ENCODE results near the gene UBE2F. TPM values are rescaled to one million over a fixed set of nuclear protein-coding genes. Genes with fewer than 3 reads are reported as not detected.

Gene UBE2F
- total and polyA plus RNA-seq, 2 of the 4 experiments (the other 2 are of a cell fraction): 44.6 to 59.8 TPM

- no TSS peak for BruUV-seq (replicated peaks)
- H2BK5ac ChIP-seq (ENCODE audit: low read depth, low read length, poor library complexity, severe bottlenecking): no peak overlapping the region
- peaks cover 5% of the 10 kb centered on the region; the same call in 1 of the 2 replicates for H3K27me3 ChIP-seq (ENCODE audit: control insufficient read depth, insufficient read depth, low read length)
- no peaks in the 10 kb centered on the region for H3K36me3 ChIP-seq (ENCODE audit: control insufficient read depth, insufficient read depth, low read length)
- DNase-seq (no peak), ATAC-seq (ENCODE audit: low read depth) (no peak)
- no peak overlapping the region for H2AFZ ChIP-seq (replicated peaks; ENCODE audit: low read length, poor library complexity)
- H2BK120ac ChIP-seq (ENCODE audit: low read depth, low read length): no peak overlapping the region
- no peak overlapping the region for H2BK20ac ChIP-seq (ENCODE audit: low read depth, low read length)
- 50% methylated on average over 2 of the region's 5 CpGs; no CpG with 5 or more reads in 1 of the 2 experiments for WGBS, 2 experiments (ENCODE audit: extremely low coverage in 2 of 2, insufficient read length in 1 of 2)
- TF ChIP-seq NFE2L2 (IDR thresholded peaks at IDR 0.05; ENCODE audit: low read depth, low read length): no peak
- no peak for TF ChIP-seq FOS (IDR thresholded peaks at IDR 0.05; ENCODE audit: low read depth, low read length)
- no peak for TF ChIP-seq BHLHE40 (IDR thresholded peaks at IDR 0.05; ENCODE audit: low read depth, low read length)
- no peak for TF ChIP-seq CTCF (conservative IDR thresholded peaks at IDR 0.05; ENCODE audit: low read depth, low read length)
- no peak for TF ChIP-seq SMC3 (IDR thresholded peaks at IDR 0.05; ENCODE audit: low read depth, low read length)
- no peak for TF ChIP-seq CEBPB (IDR thresholded peaks at IDR 0.05; ENCODE audit: low read depth, low read length)
- TF ChIP-seq RFX5 (IDR thresholded peaks at IDR 0.05; ENCODE audit: low read depth, low read length): no peak
- no peak for TF ChIP-seq MAFK (IDR thresholded peaks at IDR 0.05; ENCODE audit: low read depth, low read length)
- no peak for TF ChIP-seq POLR2A (IDR thresholded peaks at IDR 0.05; ENCODE audit: low read depth, low read length)
- TF ChIP-seq USF2 (IDR thresholded peaks at IDR 0.05; ENCODE audit: low read depth, low read length): no peak
- no peak for TF ChIP-seq RAD21 (IDR thresholded peaks at IDR 0.05; ENCODE audit: low read length)
- no peak for TF ChIP-seq RCOR1 (IDR thresholded peaks at IDR 0.05; ENCODE audit: insufficient replicate concordance, low read length)
- no peak for TF ChIP-seq MXI1 (IDR thresholded peaks at IDR 0.05; ENCODE audit: borderline replicate concordance, low read depth, low read length)
- no peak for TF ChIP-seq CHD1 (IDR thresholded peaks at IDR 0.05; ENCODE audit: low read depth, low read length)
- no peak for TF ChIP-seq MAZ (IDR thresholded peaks at IDR 0.05; ENCODE audit: borderline replicate concordance, low read depth, low read length)
- TF ChIP-seq ELK1 (IDR thresholded peaks at IDR 0.05; ENCODE audit: borderline replicate concordance, low read depth, low read length): no peak
- no peak overlapping the region for H3K27ac ChIP-seq (ENCODE audit: insufficient read depth, low read length)
- dilution Hi-C loops (cut with HindIII; ENCODE audit: low sequenced_read_pairs, unreplicated experiment): no loop called here
- no peaks in the 10 kb centered on the region for H4K20me1 ChIP-seq (ENCODE audit: insufficient read depth, low read length)
- no peak overlapping the region for H3K23ac ChIP-seq (ENCODE audit: low read depth, low read length)
- H3K9ac ChIP-seq (ENCODE audit: low read depth, low read length): no peak overlapping the region
- no peaks in the 10 kb centered on the region for H3K4me1 ChIP-seq (ENCODE audit: control insufficient read depth, insufficient read depth, low read length)
- in situ Hi-C loops (cut with MboI; ENCODE audit: low sequenced_read_pairs): no loop called here
- no peak overlapping the region for H4K91ac ChIP-seq (ENCODE audit: insufficient read depth, low read depth, low read length)
- no peak overlapping the region for H3K18ac ChIP-seq (ENCODE audit: low read depth, low read length)
- H2AK9ac ChIP-seq (replicated peaks; ENCODE audit: low read depth, low read length, poor library complexity): no peak overlapping the region
- ChIA-PET POLR2A (ENCODE audit: unreplicated experiment) (no interaction called here), CTCF (no interaction called here)
- H3K9me3 ChIP-seq (ENCODE audit: control insufficient read depth, insufficient read depth, low read length): peaks cover 20% of the 10 kb centered on the region
- no peak overlapping the region for H4K5ac ChIP-seq (ENCODE audit: low read depth, low read length)
- no peak overlapping the region for H3K14ac ChIP-seq (replicated peaks; ENCODE audit: low read depth, low read length)
- 0 out of 2 replicates have a peak, but pooled peaks cover 4% of the 10 kb centered on the region for H3K9me1 ChIP-seq (ENCODE audit: insufficient read depth, low read length)
- intact Hi-C loops (cut with micrococcal nuclease): no loop called here
- no peak overlapping the region for H4K8ac ChIP-seq (ENCODE audit: low read depth in 2 of 2, low read length in 2 of 2)
- no peak overlapping the region for H3K4ac ChIP-seq (ENCODE audit: low read depth, low read length)
- no peak overlapping the region for H3K4me3 ChIP-seq (ENCODE audit: insufficient read depth, low read depth, low read length)
- H3K56ac ChIP-seq (ENCODE audit: extremely low read depth, insufficient read depth, low read length): no peak overlapping the region
- H2AK5ac ChIP-seq (ENCODE audit: low read depth, low read length): no peak overlapping the region
- no peak overlapping the region for H2BK15ac ChIP-seq (ENCODE audit: low read depth, low read length)
- H3K4me2 ChIP-seq (ENCODE audit: low read depth, low read length): no peak overlapping the region
- H3K79me1 ChIP-seq (ENCODE audit: low read depth in 1 of 2, low read length in 2 of 2): no peaks in the 10 kb centered on the region
Observed at GRCh38 chr2:237961637-237962036, 5.2 kb upstream of the UBE2F start.
